Mucosa of stomach (tissue), 1 donor: ENCODE data around the gene IFIH1.
A peak's percentile ranks its signal among the peaks of the same experiment; 100 is the strongest.

Source experiments
- H3K27me3 ChIP-seq: one replicate; pipeline ENCODE4 v1.7.0; 2013; ENCODE audit warnings: mild to moderate bottlenecking, low read length; ENCODE audit not compliant: control insufficient read depth, insufficient read depth
- H3K36me3 ChIP-seq: one replicate; pipeline ENCODE4 v1.7.0; 2013; ENCODE audit warnings: low read length; ENCODE audit not compliant: control insufficient read depth, insufficient read depth
- H3K4me1 ChIP-seq: one replicate; pipeline ENCODE4 v1.7.0; 2013; ENCODE audit warnings: mild to moderate bottlenecking, low read length; ENCODE audit not compliant: control insufficient read depth, insufficient read depth
- H3K4me3 ChIP-seq: one replicate; pipeline ENCODE4 v1.7.0; 2013; ENCODE audit warnings: low read length
- H3K9ac ChIP-seq: one replicate; pipeline ENCODE4 v1.7.0; 2013; ENCODE audit warnings: mild to moderate bottlenecking, low read length, moderate library complexity
- H3K9me3 ChIP-seq: one replicate; pipeline ENCODE4 v1.7.0; 2013; ENCODE audit warnings: mild to moderate bottlenecking, low read length, moderate library complexity; ENCODE audit not compliant: control insufficient read depth
- donor health status: Pancreatic carcinoma.

Gene IFIH1

DNA sequence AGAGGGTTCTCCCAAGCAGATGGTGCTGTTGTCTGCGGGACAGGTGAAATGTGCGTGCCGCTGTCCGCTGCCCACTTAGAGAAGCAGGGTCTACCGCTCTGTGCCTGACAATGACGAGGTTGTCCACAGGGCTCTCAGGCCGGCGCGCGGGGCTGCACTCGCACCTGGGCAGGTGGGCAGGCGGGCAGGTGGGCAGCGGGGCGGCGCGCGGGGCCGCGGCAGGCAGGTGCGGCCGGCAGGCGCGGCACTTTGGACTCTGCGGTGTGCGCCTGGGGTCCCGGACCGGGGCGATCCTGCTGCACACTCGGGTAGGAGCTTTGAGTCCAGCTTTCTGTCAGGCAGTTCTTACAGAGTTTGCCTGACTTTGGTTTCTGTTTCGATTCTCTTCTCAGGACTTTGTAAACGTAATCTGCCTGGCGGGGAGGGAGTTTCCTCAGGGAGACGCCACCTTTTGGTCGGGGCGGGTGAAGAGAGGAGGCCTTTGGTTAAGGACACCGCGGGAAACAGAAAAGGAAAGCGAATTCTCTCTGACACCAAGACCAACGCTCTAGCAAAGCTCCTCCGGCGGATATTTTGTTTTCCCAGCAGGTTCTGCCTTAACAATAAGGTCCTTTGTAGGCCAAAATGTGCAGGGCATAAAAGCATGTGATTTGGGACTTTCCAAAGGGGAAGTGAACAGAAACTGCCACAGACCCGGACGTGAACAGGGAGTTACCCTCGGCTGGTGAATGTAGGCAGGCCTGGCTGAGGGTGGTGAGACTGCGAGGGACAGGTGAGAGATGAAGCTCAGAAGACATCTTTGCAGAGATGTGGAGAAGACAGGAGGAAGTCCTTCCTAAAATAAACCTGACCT, at the start of gene IFIH1:
TSS of gene IFIH1 (minus strand) at position 357 of the 853 bp plus-strand sequence. CDS start 377 bp downstream, outside the sequence.
- peaks cover 16% of the 10 kb centered on the region for H3K4me1 ChIP-seq
- H3K36me3 ChIP-seq: no peaks in the 10 kb centered on the region
- H3K9me3 ChIP-seq: no peaks in the 10 kb centered on the region
- H3K4me3 ChIP-seq: peak within 1 kb of the TSS; percentile 96
- peak within 1 kb of the TSS; percentile 81 for H3K9ac ChIP-seq
- H3K27me3 ChIP-seq: no peaks in the 10 kb centered on the region

DNA sequence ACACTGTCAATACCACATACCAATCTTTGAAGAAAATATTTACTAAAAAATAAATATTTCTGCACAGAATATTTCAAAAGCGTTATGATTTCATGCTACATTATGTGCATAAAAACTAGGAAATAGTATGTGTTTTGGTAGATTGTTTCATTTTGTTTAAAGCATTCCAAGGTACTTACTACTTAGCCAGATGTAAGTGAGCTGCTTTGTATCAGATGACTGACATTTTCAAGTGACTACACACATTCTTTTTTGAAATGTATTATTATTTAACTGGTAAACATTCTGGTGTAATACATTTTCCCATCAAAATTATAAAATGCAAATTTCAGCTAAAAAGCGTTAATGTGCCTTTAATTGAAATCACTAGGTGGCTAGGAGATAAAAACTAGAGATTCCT, 46.9 kb upstream of the IFIH1 start:
- Histone ChIP-seq H3K9ac (no peak overlapping the region), H3K36me3 (no peaks in the 10 kb centered on the region), H3K4me3 (no peak overlapping the region), H3K27me3 (no peaks in the 10 kb centered on the region), H3K9me3 (no peaks in the 10 kb centered on the region), H3K4me1 (no peaks in the 10 kb centered on the region)

DNA sequence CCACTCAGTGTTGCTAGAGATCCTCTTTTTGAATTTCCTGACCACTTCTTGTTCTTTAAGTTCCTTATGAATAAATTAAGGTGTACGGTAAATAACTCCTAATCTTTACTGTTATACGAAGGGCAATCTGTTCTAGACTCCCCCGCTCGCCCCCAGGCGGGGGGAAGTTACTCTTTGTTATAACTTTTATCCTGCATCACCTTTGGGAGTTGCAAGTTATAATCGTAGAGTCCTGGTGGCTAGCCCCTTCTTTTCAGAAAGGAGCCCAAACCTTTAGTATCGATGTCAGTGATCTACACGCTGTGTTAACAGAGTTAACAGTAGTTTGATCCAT, 26.1 kb upstream of the IFIH1 start:
- no peaks in the 10 kb centered on the region for H3K27me3 ChIP-seq
- H3K4me3 ChIP-seq: peak overlapping the region; percentile 96
- no peaks in the 10 kb centered on the region for H3K36me3 ChIP-seq
- H3K9me3 ChIP-seq: no peaks in the 10 kb centered on the region
- H3K9ac ChIP-seq: peak overlapping the region; percentile 92
- no peaks in the 10 kb centered on the region for H3K4me1 ChIP-seq

DNA sequence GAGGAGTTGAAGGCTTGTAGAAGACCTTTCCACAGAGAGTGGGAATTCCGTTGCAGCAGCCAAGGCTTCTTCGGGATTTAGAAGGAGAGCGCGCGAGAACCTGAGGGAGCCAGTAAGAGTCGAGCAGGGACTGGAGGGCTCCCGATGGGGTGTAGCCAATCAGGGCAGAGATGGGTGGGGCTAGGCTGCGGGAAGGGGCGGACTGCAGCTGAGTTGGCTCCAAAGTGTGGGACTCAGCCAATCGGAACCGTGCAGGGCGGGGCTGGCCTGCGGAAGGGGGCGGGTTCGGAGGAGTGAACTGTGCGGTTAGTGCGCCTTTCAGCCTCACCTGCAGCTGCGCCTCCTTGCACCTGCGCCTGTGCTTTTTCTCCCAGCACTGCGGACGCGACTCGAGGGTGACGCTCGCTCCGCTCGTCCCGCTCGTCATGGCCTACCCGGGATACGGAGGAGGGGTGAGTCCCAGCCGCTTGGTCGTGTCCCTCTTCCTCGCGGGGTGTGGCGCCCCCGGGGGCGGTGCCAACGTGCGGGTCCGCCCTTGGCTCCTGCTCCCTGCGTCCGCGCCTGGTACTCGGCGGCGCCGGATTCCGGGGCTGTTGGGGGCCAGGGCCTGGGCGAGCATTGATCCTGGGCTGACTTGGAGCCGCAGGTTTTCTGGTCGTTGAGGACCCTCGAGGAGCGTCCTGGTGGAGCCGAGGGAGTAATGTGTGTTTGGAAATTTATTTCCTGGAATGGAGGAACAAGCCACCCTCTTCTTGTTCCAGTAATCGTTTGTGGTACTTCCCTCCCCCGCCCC, 25.5 kb upstream of the IFIH1 start, which contains the start of gene GCA:
TSS of gene GCA (plus strand) at position 309 of the 793 bp plus-strand sequence. CDS start at position 426, 117 bp downstream.
- Histone ChIP-seq H3K9me3 (no peaks in the 10 kb centered on the region), H3K36me3 (no peaks in the 10 kb centered on the region), H3K4me1 (no peaks in the 10 kb centered on the region), H3K9ac (peak within 1 kb of the TSS; percentile 92), H3K4me3 (peak within 1 kb of the TSS; percentile 96), H3K27me3 (no peaks in the 10 kb centered on the region)

DNA sequence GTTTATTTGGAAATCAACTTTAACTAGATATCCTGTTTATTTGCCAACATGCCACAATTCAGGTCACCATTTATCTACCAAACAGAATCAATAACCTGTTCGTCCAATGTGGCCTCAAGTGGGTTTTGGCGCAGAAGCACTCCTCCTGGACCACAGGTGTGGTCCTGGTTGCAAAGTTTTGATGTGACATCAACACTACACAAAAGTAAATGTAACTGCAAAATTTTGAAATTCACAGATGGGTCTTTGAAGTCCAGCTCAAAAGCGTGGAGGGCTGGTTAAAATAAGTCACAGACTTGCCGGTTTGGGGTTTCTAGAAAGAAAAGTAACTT, 25.0 kb upstream of the IFIH1 start:
- H3K4me3 ChIP-seq: peak overlapping the region; percentile 57
- no peaks in the 10 kb centered on the region for H3K27me3 ChIP-seq
- H3K4me1 ChIP-seq: no peaks in the 10 kb centered on the region
- no peak overlapping the region for H3K9ac ChIP-seq
- H3K36me3 ChIP-seq: no peaks in the 10 kb centered on the region
- H3K9me3 ChIP-seq: no peaks in the 10 kb centered on the region

DNA sequence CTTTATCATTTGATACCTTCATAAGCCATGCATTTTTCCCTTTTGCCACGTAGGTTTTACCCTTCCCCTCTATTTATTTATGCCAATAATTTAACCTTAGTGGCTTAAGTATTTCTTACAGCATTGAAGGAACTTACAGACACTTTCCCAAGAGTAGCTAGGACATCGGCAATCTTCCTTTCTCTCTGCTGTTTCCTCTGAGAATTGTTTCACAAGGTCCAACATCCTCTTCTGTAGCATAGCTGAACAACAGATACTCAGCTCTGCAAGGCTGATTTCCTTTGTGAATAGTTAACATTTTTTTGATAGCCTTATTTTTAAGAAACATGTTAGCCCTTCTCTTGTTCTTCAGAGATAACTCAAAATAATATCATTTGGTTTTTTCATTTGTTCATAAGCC, 24.4 kb upstream of the IFIH1 start:
- H3K36me3 ChIP-seq: no peaks in the 10 kb centered on the region
- no peak overlapping the region for H3K9ac ChIP-seq
- H3K4me1 ChIP-seq: no peaks in the 10 kb centered on the region
- H3K4me3 ChIP-seq: no peak overlapping the region
- H3K27me3 ChIP-seq: no peaks in the 10 kb centered on the region
- no peaks in the 10 kb centered on the region for H3K9me3 ChIP-seq

DNA sequence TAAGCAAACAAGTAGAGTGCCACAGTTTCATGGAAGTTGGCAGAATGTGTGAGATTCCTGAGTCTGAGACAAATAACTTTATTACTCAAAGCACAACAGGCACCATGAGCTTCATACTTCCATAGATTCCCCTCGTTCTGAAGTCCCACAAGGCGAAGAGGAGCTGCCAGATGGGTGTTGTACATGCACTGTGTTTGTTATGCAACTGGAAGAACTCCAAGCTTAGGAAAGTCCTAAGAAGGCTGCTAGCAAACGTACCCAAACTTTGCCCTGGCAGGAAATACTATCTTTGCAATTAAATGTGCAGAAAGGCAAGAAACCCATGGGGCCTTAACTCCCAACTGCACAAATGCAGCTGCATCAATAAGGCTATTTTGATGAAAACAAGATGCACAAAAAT, 23.8 kb upstream of the IFIH1 start:
- Histone ChIP-seq H3K4me1 (no peaks in the 10 kb centered on the region), H3K9me3 (no peaks in the 10 kb centered on the region), H3K4me3 (no peak overlapping the region), H3K27me3 (no peaks in the 10 kb centered on the region), H3K9ac (no peak overlapping the region), H3K36me3 (no peaks in the 10 kb centered on the region)

DNA sequence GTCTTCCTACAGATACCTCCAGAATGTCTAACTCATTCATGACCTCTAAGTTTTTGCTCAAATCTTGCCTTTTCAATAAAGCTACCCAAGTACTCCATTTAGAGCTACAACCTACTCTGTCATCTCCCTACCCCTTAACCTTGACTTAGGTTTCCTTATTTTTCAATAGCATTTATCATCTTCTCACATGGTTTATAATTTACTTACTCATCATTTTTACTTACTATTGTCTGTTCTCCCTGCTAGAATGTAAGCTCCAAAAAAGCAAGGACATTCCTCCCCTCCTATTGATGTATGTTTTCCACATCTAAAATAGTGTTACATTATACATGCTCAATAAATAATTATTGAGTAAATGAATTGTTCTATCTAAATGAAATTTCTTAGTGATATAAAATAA, 22.3 kb upstream of the IFIH1 start:
- Histone ChIP-seq H3K4me3 (no peak overlapping the region), H3K36me3 (no peaks in the 10 kb centered on the region), H3K4me1 (no peaks in the 10 kb centered on the region), H3K9ac (no peak overlapping the region), H3K9me3 (no peaks in the 10 kb centered on the region), H3K27me3 (no peaks in the 10 kb centered on the region)

DNA sequence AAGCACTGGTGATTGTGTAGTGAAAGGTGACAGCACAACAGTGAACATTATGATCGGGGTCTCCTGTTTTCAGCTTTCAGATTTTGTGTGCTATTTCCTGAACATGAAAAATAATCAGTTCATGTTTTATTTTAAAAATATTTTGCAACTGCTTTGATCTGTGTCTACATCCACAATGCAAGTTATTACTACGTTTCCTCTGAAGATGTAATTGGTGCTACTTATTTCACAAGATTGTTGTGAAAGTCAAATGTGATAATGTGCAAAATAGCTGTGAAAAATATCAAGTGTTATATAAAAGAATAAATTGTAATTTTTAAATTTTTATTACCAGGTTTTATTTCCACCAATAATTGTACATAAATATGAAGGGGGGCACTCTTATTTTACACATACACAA, 19.4 kb upstream of the IFIH1 start:
- H3K9ac ChIP-seq: no peak overlapping the region
- no peaks in the 10 kb centered on the region for H3K36me3 ChIP-seq
- no peaks in the 10 kb centered on the region for H3K9me3 ChIP-seq
- no peak overlapping the region for H3K4me3 ChIP-seq
- no peaks in the 10 kb centered on the region for H3K27me3 ChIP-seq
- no peaks in the 10 kb centered on the region for H3K4me1 ChIP-seq

DNA sequence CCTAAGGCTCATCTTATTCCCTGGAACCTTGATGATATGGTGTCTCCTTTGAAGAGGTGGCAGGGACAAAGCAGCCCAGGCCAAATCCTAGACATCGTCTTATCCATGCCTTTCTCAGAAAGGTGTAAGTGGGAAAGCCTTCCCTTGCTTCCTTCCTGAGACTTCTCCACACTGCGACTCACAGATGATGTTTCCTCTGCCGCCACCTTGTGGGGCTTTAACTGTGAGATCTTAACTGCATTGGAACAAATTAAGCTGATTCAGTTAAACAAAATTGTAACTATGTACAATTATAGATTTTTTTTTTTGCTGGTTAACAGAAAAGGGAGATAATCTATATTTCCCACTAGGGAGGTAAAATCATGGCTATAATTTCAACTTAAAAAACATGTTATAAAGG, 15.5 kb upstream of the IFIH1 start:
- no peaks in the 10 kb centered on the region for H3K27me3 ChIP-seq
- no peaks in the 10 kb centered on the region for H3K4me1 ChIP-seq

DNA sequence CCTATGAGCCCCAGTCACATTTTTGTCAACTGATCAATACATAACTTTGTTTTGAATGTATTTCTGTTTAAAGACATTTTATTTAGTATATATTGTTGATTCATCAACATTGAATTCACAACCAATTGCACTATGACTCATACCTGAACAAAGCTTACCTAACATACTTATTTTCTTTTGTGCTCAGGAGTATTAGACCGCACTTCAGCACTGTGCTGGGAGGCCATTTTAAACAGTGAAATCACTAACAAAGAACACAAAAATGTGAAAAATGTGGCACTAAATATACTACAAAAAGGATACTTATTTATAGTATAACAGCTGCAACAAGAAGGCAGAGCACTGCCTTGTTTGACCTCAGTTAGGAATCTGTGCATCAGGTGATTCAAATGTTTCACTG, 12.4 kb upstream of the IFIH1 start:
- Histone ChIP-seq H3K9me3 (no peaks in the 10 kb centered on the region), H3K4me1 (no peaks in the 10 kb centered on the region), H3K36me3 (no peaks in the 10 kb centered on the region), H3K4me3 (no peak overlapping the region), H3K27me3 (no peaks in the 10 kb centered on the region), H3K9ac (no peak overlapping the region)

More for the DNA sequence above, 15.5 kb upstream of the IFIH1 start:
- Histone ChIP-seq H3K4me3 (no peak overlapping the region), H3K36me3 (no peaks in the 10 kb centered on the region), H3K9me3 (no peaks in the 10 kb centered on the region), H3K9ac (no peak overlapping the region)

DNA sequence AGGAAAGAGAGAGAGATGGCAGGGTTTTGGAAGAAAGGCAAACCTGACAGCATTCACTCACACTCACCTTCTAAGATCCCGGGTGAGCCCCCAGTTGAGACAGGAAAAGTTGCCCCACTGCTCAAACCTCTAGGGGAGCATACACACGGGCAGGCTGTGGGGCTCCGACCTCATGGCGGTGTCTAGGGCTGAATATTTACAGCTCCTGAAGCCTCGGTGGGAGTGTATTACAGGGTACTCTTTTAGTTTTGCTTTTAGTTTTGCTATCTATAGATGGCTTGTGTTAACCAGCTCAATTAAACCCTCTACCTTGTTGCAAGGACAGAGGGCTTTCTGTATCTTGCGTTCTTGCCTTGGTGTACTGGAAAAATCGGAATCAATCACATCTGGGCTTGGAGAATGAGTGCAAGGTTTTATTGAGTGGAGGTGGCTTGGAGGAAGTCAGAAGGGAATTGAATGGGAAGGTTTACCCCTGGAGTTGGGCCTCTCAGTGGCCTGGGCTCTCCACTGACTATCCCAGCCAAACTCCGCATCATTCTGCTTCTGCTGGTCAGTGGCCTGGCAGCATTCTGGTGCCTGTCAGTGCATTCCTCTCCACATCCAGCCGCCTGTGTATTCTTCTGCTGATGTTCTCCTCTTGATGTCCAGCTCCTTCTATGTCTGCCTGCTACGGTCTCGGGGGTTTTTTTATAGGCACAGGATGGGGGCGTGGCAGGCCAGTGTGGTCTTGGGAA, 10.1 kb upstream of the IFIH1 start:
- H3K4me1 ChIP-seq: peaks cover 6% of the 10 kb centered on the region
- no peaks in the 10 kb centered on the region for H3K27me3 ChIP-seq
- H3K9ac ChIP-seq: no peak overlapping the region
- H3K4me3 ChIP-seq: no peak overlapping the region
- H3K36me3 ChIP-seq: no peaks in the 10 kb centered on the region
- no peaks in the 10 kb centered on the region for H3K9me3 ChIP-seq
